A549 treated with AZD9567 at 1 μM for 4 hours (cell line): ENCODE measurements around the gene SHISAL2B. TPM values are rescaled to one million over a fixed set of nuclear protein-coding genes. Genes with fewer than 3 reads are reported as not detected.

ENCODE experiments used
- total RNA-seq: library from RNA; stranded (reverse); fragments of 200-300 nt; extraction: Qiagen RNA extraction; gene quantifications from 5 replicates; pipeline ENCODE4 v1.2.3, GENCODE V29; 2022; ENCODE audit not compliant: insufficient read depth

SHISAL2B gene
- 0.13 TPM in 1 of 5 replicates, not detected in the others for total RNA-seq

GRCh38 chr5:64690417-64691151 is at the start of gene SHISAL2B:
Gene SHISAL2B, plus strand, starts transcription at chr5:64690503. Its CDS starts 121 bp downstream, at chr5:64690624.

Other genes starting within 250 kb of the SHISAL2B start
- not detected in 5 replicates for gene RGS7BP, start 184.5 kb upstream of the SHISAL2B start, total RNA-seq
- gene SREK1IP1, start 78.2 kb downstream of the SHISAL2B start, total RNA-seq = 3.6 to 9.9 TPM (median 8.0 TPM) in 5 replicates
- 12.8 to 16.4 TPM (median 13.7 TPM) in 5 replicates for gene CWC27, start 78.4 kb downstream of the SHISAL2B start, total RNA-seq